ENCODE data around the gene ADGRA1.

DNA sequence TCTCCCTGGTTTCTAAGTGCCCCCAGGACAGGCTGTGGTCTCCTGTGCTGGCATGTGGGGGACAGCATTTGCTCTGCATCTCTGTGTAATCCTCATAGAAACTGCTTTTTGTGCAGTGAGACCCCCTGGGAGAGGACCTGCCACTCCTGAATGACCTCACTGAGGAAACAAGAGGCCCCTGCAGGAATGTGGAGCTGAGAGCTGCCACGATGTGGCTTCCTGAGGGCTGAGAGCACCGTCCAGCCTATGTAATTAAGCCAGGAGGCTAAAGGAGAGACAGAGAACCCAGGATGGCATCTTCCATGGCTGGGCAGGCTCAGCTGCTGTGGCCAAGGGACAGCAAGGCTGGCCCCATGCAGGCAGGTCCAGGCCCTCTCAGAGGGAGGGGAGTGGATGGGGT is 32.3 kb upstream of the ADGRA1 start:
- no peak for TF ChIP-seq POLR2AphosphoS5 (IDR thresholded peaks at IDR 0.05)
- TF ChIP-seq, protein P1, sequence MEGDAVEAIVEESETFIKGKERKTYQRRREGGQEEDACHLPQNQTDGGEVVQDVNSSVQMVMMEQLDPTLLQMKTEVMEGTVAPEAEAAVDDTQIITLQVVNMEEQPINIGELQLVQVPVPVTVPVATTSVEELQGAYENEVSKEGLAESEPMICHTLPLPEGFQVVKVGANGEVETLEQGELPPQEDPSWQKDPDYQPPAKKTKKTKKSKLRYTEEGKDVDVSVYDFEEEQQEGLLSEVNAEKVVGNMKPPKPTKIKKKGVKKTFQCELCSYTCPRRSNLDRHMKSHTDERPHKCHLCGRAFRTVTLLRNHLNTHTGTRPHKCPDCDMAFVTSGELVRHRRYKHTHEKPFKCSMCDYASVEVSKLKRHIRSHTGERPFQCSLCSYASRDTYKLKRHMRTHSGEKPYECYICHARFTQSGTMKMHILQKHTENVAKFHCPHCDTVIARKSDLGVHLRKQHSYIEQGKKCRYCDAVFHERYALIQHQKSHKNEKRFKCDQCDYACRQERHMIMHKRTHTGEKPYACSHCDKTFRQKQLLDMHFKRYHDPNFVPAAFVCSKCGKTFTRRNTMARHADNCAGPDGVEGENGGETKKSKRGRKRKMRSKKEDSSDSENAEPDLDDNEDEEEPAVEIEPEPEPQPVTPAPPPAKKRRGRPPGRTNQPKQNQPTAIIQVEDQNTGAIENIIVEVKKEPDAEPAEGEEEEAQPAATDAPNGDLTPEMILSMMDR (IDR thresholded peaks at IDR 0.05): no peak
